SJCRH30 (cell line): Measurements from ENCODE around the gene TMEM80. TPM values are rescaled to one million over a fixed set of nuclear protein-coding genes. Genes with fewer than 3 reads are reported as not detected.

Experiments used
- DNase-seq, 2 experiments: peaks; one replicate each; pipeline ENCODE4 v3.0.0-alpha.2; 2015 to 2020
- H3K27ac ChIP-seq: fragments of 250-450 bp; sonication (Bioruptor Pico); 2 replicates; pipeline ENCODE4 v1.5.1; 2020; ENCODE audit warnings: mild to moderate bottlenecking, moderate library complexity
- H3K27me3 ChIP-seq: fragments of 250-450 bp; sonication (Bioruptor Pico); 2 replicates; pipeline ENCODE4 v1.5.1; 2020; ENCODE audit warnings: mild to moderate bottlenecking, moderate library complexity
- H3K36me3 ChIP-seq: fragments of 250-450 bp; sonication (Bioruptor Pico); 2 replicates; pipeline ENCODE4 v1.5.1; 2020; ENCODE audit warnings: mild to moderate bottlenecking, moderate library complexity
- H3K4me1 ChIP-seq: fragments of 250-450 bp; sonication (Bioruptor Pico); 2 replicates; pipeline ENCODE4 v1.5.1; 2020; ENCODE audit warnings: mild to moderate bottlenecking, moderate library complexity
- H3K4me3 ChIP-seq: fragments of 250-450 bp; sonication (Bioruptor Pico); 2 replicates; pipeline ENCODE4 v1.5.1; 2020; ENCODE audit warnings: mild to moderate bottlenecking, moderate library complexity
- H3K9me3 ChIP-seq: fragments of 250-450 bp; sonication (Bioruptor Pico); replicated peaks from 2 replicates; pipeline ENCODE4 v1.5.1; 2020; ENCODE audit warnings: mild to moderate bottlenecking, moderate library complexity
- total RNA-seq: library from RNA; depleted of rRNA; stranded (reverse); fragments of >200 nt; shearing (Covaris generic); gene quantifications from 2 replicates; pipeline ENCODE4 v1.2.3, GENCODE V29; 2014

Gene TMEM80
- total RNA-seq, 1 experiment from 2014 or later, result 17.7 TPM

DNA sequence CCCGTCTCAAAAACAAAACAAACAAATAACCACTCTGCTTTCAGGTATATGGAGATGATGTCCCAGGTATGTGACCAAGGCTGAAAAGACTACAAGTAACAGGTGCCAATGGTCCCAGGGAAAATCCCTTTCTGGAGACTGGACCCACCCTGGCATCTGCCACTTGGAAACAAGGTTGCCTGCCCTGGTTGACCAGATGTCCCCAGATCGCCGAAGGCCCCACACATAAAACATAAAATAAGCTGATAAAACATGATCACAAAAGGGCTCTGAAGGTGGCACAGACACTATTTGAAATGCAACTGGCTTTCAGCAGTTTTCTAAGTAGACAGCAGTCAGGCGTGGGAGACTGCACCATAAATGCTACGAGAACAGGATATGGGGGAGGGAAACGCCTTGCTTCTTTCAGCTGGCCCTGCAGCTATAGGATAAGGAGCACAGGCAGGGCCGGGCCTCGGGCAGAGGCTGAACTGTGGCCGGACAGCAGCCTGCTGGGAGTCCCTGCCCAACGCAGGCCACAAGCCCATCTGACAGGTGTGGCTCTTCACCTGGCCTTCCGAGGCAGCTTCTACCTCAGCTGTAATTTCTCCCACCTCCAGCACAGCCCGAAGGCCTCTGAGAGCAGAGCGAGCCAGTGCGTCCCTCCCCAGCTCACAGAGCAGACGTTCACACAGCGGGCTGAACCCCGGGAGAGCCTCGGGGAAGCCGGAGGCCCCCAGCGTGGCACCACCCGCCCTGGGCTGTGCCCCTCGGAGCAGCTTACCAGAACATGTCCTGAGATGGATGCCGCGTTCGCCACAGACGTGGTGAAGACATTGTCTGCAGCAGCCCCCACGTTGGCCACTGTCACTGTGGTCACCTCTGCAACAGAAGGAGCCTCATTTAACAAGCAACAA lies 4.6 kb upstream of the TMEM80 start:
- no peak for DNase-seq
- no peak overlapping the region for H3K27ac ChIP-seq

DNA sequence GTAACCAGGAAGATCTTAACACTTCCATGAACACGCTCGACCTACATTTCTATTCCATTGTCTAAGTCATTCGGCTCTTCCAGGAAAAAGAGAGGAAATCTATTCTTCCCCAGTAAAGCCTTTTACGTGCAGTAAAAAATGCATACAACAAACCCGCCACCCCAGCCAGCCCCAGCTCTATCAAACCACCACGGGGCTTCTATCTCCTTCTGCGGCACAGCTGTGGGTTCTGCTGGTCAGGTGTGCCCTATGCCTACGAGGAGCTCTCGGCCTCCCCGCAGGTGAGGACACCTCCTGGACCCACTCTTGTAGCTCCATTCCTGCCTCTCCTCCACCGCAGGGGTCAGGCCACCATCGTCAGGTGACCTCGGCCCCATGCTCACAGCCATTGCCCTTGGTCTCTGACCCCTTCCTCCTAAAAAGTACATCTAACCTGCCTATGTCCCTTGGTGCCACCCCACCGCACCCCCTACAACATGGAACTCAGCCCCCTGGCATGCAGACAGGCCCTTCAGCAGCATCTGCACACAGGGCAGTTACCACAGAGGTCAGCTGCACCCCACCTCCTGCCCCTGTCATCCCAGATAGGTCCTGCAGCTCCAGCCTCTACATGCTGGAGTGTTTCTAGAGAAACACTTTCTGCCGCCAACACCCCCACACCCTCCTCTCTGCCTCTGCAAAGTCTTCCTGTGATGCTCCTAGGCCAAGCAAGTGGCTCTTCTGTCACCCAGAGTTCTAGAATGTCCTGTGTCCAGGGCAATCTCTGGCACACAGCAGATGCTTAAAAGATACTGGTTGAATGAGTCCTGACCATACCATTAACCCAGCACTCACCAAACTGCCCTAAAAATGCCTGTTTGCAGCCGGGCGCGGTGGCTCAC lies 3.7 kb upstream of the TMEM80 start:
- Histone ChIP-seq H3K4me1 (peaks cover 11% of the 10 kb centered on the region), H3K36me3 (peaks cover 13% of the 10 kb centered on the region; the same call in 1 of the 2 replicates), H3K4me3 (no peak overlapping the region), H3K27ac (no peak overlapping the region), H3K9me3 (no peaks in the 10 kb centered on the region), H3K27me3 (no peaks in the 10 kb centered on the region)
- no peak for DNase-seq

More for the DNA sequence above, 4.6 kb upstream of the TMEM80 start:
- Histone ChIP-seq H3K9me3 (no peaks in the 10 kb centered on the region), H3K4me1 (peaks cover 11% of the 10 kb centered on the region), H3K4me3 (no peak overlapping the region), H3K27me3 (no peaks in the 10 kb centered on the region), H3K36me3 (peaks cover 21% of the 10 kb centered on the region)

DNA sequence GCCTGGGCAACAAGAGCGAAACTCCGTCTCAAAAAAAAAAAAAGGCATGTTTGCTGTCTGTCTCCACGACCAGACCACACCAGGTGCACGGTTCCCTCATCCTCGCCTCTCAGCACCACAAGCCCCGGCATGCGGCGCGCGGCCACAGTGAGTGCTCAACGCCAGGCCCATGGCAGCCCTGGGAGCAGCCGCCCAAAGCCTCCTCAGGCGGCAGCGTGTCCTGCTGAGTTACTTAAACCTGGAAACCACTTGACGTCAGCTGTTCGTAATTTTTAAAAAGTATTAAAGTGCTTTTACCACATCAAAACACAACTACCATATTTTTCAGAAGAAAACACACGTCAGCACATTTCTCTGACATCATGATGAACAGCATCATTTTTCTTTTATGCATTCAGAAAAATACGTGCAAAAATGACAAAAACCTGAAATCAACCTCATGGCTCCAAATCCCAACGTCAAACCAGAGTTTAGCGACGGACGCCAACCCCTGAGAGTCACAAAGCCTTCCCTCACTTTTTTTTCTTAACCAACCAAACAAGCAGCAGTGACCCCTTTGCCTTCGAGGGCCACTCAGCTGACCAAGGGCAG lies 2.7 kb upstream of the TMEM80 start:
- Histone ChIP-seq H3K9me3 (no peaks in the 10 kb centered on the region), H3K4me3 (peak overlapping the region; percentile 1; the same call in 1 of the 2 replicates), H3K4me1 (peaks cover 20% of the 10 kb centered on the region), H3K27ac (no peak overlapping the region; the same call in 1 of the 2 replicates), H3K36me3 (peaks cover 3% of the 10 kb centered on the region; the same call in 1 of the 2 replicates), H3K27me3 (no peaks in the 10 kb centered on the region)
- DNase-seq, result peak; percentile 29 to 31

DNA sequence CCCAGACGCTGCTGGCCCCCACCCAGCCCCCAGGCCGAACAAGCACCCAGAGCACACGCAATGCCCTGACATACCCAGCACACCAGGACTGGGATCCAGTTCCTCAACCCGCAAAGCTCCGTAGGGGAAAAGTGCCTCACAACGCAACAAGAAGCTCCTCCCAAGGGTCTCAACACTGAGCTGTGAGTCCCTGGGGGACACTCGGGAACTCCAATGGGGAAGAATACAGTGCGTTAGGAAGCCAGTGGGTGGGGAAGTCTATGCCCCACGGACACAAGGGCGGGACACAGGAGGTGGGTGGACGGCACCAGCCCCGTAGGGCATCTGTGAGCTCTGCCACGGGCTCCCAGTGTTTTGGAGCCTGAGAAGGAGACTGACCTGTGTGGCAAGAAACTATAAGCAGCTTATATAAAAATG lies 2.2 kb upstream of the TMEM80 start:
- DNase-seq, result peak; percentile 44 to 63
- no peak overlapping the region; the same call in 1 of the 2 replicates for H3K27ac ChIP-seq
- H3K4me1 ChIP-seq, result peaks cover 25% of the 10 kb centered on the region
- no peaks in the 10 kb centered on the region for H3K9me3 ChIP-seq
- no peaks in the 10 kb centered on the region for H3K27me3 ChIP-seq
- H3K36me3 ChIP-seq, result peaks cover 3% of the 10 kb centered on the region; the same call in 1 of the 2 replicates
- H3K4me3 ChIP-seq, result peak overlapping the region; percentile 1; the same call in 1 of the 2 replicates

DNA sequence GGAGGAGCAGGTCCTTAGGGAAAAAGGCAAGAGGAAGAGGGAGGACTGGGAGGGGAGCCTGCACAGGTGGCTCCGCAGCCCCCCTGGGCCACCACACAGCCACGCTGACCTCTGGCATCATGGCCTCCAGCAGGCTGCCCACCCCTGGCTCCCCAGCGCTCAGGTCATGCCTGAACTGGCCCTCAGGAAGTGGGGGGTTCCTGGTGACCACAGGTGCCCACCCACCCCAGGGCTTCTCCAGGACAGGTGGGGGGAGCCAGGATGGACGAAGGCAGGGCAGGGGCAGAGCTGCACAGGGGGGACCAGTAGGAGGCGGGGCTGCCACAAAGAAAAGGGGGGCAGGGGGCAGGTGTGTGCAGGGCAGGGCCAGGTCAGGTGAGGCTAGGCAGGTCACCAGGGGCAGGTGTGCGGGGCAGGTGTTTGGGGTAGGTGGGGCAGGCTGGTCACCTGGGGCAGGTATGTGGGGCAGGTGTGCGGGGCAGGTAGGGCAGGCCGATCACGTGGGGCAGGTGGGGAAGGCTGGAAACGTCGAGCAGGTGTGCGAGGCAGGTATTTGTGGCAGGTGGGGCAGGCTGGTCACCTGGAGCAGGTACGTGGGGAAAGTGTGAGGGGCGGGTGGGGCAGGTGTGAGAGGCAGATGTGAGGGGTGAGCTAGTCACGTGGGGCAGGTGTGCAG lies 1.6 kb upstream of the TMEM80 start:
- DNase-seq, result no peak
- Histone ChIP-seq H3K27me3 (no peaks in the 10 kb centered on the region), H3K36me3 (peaks cover 3% of the 10 kb centered on the region; the same call in 1 of the 2 replicates), H3K4me3 (peak overlapping the region; percentile 76), H3K9me3 (no peaks in the 10 kb centered on the region), H3K27ac (no peak overlapping the region), H3K4me1 (peaks cover 29% of the 10 kb centered on the region)

DNA sequence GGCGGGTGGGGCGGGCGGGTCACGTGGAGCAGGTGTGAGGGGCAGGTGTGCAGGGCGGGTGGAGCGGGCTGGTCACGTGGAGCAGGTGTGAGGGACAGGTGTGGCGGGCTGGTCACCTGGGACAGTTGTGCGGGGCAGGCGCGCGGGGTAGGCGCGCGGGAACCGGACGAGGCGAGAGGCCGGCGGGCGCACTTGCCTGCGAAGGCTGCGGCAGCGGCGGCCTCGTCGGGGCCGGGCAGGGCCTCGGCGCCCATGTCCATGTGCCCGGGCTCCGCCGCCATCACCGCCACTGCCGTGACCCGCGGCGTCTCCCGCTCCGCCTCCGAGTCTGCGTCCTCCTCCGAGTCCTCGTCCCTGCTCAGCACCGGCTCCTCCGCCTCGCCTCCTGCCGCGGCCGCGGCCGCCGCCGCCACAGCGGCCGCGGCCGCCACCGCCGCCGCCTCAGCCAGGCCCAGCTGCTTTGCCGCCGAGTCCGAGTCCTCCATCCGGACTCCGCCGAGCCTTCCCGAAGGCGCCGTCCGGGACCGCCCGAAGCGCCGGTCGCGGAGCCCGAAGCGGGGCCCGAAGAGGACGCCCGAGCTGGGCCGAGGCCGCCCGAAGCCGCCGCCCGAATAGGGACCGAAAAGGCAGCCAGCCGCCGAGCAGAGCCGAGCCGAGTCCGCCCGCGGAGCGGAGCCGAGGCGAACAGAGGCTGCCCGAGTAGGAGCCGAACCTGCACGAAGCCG lies 891 bp upstream of the TMEM80 start, which contains the start of gene DEAF1:
Gene DEAF1 (minus strand): TSS at position 660 of the 725 bp plus-strand sequence. CDS start 175 bp downstream, at position 485.
- Histone ChIP-seq H3K27me3 (no peaks in the 10 kb centered on the region), H3K9me3 (no peaks in the 10 kb centered on the region), H3K27ac (peak within 1 kb of the TSS; percentile 100), H3K4me1 (peaks cover 29% of the 10 kb centered on the region), H3K4me3 (peak within 1 kb of the TSS; percentile 76), H3K36me3 (no peaks in the 10 kb centered on the region)
- peak; percentile 98 to 99 for DNase-seq

DNA sequence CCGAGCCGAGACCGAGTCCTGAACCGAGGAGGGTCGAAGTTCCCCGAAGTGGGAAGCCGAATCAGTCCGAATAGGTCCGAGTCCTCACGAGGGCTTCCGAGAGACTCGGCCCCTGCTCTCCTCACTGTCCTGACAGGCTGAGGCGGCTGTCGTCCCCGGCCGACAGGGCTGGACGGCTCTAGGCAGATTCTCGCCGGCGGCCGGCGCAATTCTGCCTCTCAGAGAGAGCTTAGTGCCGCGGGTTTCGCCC lies 403 bp upstream of the TMEM80 start:
- no peaks in the 10 kb centered on the region for H3K36me3 ChIP-seq
- H3K4me1 ChIP-seq, result peaks cover 29% of the 10 kb centered on the region
- peak overlapping the region; percentile 100 for H3K27ac ChIP-seq
- H3K4me3 ChIP-seq, result peak overlapping the region; percentile 76
- H3K27me3 ChIP-seq, result no peaks in the 10 kb centered on the region
- DNase-seq, result no peak
- H3K9me3 ChIP-seq, result no peaks in the 10 kb centered on the region

DNA sequence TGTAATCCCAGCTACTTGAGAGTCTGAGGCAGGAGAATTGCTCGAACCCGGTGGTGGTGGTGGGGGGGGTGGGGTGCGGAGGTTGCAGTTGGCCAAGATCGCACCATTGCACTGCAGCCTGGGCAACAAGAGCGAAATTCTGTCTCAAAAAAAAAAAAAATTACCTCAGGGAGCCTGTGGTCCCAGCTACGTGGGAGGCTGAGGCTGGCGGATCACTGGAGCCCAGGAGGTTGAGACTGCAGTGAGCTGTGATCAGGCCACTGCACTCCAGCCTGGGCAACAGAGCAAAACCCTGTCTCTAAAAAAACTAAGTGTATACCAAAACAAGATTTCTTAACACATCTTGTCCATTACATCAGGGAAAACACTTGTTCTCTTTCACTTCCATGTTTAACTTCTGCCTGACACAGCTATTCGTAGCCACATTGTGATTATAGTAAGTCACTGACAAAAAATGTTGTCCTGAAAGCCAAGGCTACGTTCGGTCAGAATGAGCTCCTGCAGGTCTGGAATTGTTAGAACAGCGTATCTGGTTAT lies 1.4 kb downstream of the TMEM80 start:
- H3K9me3 ChIP-seq, result no peaks in the 10 kb centered on the region
- no peak overlapping the region for H3K27ac ChIP-seq
- no peaks in the 10 kb centered on the region for H3K27me3 ChIP-seq
- DNase-seq, result no peak
- H3K36me3 ChIP-seq, result no peaks in the 10 kb centered on the region
- no peak overlapping the region for H3K4me3 ChIP-seq
- peaks cover 29% of the 10 kb centered on the region for H3K4me1 ChIP-seq

DNA sequence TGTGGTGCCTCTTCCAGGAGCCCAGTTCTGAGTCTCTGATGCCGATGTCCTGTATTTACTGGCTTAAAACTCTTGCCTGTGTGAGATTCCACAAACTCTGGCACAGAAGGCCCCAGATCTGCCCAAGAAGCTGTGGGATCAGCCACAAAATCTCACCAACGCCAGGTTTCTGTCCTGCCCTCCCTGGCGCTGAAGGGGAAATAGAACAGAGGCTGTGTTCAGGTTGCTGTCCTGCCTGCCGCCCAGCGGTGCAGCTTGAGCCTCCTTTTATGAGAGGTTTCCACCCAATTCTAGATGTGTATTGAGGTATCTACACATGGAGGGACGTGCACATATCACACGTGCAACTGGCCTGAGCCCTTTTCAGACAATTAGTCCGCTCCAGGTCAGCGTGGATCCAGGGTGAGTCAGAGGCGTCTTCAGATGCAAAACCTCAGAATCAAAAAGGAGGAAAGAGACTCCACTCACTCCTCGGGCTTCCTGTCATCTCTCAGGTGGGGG lies 2.2 kb downstream of the TMEM80 start:
- Histone ChIP-seq H3K36me3 (no peaks in the 10 kb centered on the region), H3K9me3 (no peaks in the 10 kb centered on the region), H3K27me3 (no peaks in the 10 kb centered on the region), H3K27ac (no peak overlapping the region), H3K4me3 (no peak overlapping the region), H3K4me1 (peaks cover 31% of the 10 kb centered on the region)
- no peak for DNase-seq

DNA sequence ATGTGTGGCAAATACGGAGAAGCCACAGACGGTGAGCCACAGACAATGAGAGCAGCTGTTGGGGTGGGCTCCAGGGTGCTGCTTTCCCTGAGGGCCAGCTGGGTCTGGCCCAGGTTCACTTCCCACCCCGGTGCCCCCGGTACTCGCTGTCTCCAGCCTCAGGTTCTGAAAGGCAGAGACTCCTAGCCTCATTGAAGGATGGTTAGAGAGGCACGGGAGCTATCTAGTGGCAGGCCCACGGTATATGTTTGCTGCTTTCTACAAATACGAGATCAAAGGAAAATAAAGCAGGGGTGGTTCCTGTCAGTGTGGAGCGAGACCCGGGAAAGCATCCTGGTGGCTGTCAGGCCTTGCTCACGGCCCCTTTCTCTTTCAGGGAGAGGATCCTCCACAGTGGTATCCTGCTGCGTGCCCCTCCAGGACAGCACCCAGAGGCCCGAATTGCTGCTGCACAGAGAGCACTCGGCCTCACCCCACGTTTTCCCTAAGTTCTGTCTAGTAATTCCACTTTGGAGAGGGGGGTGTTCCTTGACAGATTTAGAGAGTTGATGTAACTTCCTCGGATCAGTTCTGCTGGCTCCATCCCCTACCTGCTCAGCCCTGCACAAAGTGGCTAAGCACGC lies 3.0 kb downstream of the TMEM80 start:
- Histone ChIP-seq H3K4me3 (no peak overlapping the region), H3K27ac (no peak overlapping the region), H3K36me3 (no peaks in the 10 kb centered on the region), H3K27me3 (no peaks in the 10 kb centered on the region), H3K9me3 (no peaks in the 10 kb centered on the region), H3K4me1 (peaks cover 29% of the 10 kb centered on the region)
- peak in 1 of 2 experiments; percentile 36 for DNase-seq

DNA sequence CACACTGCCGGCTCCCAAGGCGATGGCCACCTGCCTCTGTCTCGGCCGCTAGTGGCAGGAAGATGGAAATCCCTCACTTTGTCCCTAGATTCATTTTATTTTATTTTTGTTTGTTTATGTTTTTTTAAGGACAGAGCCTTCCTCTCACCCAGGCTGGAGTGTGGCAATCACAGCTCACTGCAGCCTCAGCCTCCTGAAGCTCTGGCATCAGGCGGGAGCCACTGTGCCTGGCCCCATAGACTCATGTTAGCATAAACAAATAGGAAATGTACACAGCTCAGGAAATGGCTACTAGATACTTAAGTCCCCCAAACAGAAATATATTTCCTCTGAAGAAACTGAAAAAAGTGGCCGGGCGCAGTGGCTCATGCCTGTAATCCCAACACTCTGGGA lies 3.5 kb downstream of the TMEM80 start:
- Histone ChIP-seq H3K27ac (no peak overlapping the region), H3K4me3 (no peak overlapping the region), H3K27me3 (no peaks in the 10 kb centered on the region), H3K9me3 (no peaks in the 10 kb centered on the region), H3K36me3 (no peaks in the 10 kb centered on the region), H3K4me1 (peaks cover 27% of the 10 kb centered on the region)
- no peak for DNase-seq

DNA sequence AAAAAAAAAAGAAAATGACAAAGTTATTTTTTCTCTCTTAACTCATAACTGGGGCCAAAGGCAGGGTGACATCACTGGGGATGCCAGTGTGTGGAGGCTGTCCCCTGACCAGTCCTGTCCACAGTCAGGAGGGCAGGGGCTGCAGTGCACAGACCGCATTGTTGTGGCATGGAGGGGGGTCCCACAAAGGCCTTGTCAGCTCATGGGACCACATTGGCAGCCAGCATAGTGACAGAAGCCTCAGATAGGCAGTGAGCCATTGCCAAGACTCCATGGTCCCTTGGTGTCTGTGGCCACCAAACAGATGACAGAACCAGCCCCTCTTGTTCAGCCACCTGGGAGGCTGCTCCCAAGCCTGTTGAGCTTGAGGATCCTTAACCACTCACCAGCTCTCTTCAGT lies 4.1 kb downstream of the TMEM80 start:
- Histone ChIP-seq H3K4me1 (peaks cover 27% of the 10 kb centered on the region), H3K27me3 (no peaks in the 10 kb centered on the region), H3K36me3 (no peaks in the 10 kb centered on the region), H3K4me3 (no peak overlapping the region), H3K9me3 (no peaks in the 10 kb centered on the region), H3K27ac (no peak overlapping the region)
- DNase-seq, result no peak
